GM12892 (cell line): ENCODE measurements around the gene UNC5C.

Experiments used
- POLR2A ChIP-seq: IDR thresholded peaks from 2 replicates; pipeline ENCODE4 v1.6.1; 2011; ENCODE audit warnings: low read depth, low read length, control low read depth
- POLR2AphosphoS5 ChIP-seq: IDR thresholded peaks from 2 replicates; pipeline ENCODE4 v1.6.1; 2011; ENCODE audit warnings: low read depth, low read length, control low read depth
- TAF1 ChIP-seq: IDR thresholded peaks from 2 replicates; pipeline ENCODE4 v1.6.1; 2011; ENCODE audit warnings: low read depth, mild to moderate bottlenecking, control low read depth, low read length, borderline replicate concordance

DNA sequence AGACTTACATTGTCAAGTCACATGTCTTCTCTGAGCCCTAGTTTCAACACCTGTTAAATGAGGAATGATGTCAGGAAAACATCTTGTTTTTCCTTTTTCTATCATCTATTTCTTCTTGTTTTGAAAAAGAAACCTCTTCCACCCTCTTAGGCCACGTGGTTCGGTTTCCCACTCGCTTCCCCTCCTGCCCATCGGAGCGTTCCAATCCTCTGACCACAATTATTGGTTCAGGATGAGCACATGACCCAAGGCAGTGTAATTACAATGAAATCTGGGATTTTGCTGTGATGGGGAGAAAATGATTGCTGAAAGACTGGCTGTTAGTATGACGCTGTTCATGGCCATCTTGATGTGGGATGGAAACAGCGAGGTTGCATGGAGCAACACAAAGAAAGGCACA lies 186.7 kb downstream of the UNC5C start:
- TF ChIP-seq TAF1 (no peak), POLR2AphosphoS5 (no peak), POLR2A (no peak)
